ENCODE data around the gene GLRX3. TPM values are rescaled to one million over a fixed set of nuclear protein-coding genes. Genes with fewer than 3 reads are reported as not detected.
A peak's percentile ranks its signal among the peaks of the same experiment; 100 is the strongest.

The GLRX3 gene
- total and polyA plus RNA-seq, 2 of the 13 experiments (the other 11 are each of a cell fraction or from before 2014, with no cell fraction given), result 91.4 to 135 TPM

DNA sequence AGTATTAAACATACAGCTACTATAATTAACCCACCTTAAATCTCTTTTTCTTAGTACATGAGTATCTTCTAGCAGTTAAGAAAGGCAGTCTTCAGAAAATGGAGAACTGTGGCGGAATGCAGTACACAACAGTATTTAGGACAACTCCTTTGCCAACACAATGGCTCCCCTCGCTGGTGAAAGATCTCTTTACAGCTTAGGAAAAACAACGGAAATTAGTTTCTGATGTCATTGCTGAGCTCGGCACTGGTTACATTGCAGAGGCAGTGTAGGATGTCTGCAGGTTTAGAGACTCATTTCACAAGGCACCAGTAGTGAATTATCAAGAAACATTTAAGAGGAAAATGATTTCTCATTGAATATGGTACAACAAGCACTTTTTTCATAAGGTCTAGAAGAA is 43.4 kb downstream of the GLRX3 start:
- Histone ChIP-seq H3K4me2 (ENCODE audit: low read depth, low read length) (no peak overlapping the region), H3K27ac (ENCODE audit: extremely low read length, insufficient read depth, low read length) (no peak overlapping the region), H2AFZ (ENCODE audit: low read length) (no peak overlapping the region), H3K4me1 (ENCODE audit: insufficient read depth, low read length) (no peaks in the 10 kb centered on the region), H3K36me3 (replicated peaks in 1 of 2; ENCODE audit: control insufficient read depth in 1 of 2, insufficient read depth in 2 of 2, low read length in 2 of 2) (peaks cover 24 to 73% of the 10 kb centered on the region in 2 experiments; a peak in 4 of 5 replicates), H3K79me2 (ENCODE audit: insufficient read depth, low read length) (no peaks in the 10 kb centered on the region), H3K4me3 (replicated peaks in 1 of 3; ENCODE audit: insufficient read depth in 1 of 3, low read depth in 2 of 3, low read length in 3 of 3) (no peak overlapping the region), H3K9ac (ENCODE audit: insufficient read depth, low read depth, low read length) (no peak overlapping the region), H4K20me1 (ENCODE audit: insufficient read depth, low read length) (no peaks in the 10 kb centered on the region; the same call in none of the 2 replicates), H3K9me3 (ENCODE audit: low read length) (no peaks in the 10 kb centered on the region), H3K27me3 (ENCODE audit: control insufficient read depth in 1 of 2, insufficient read depth in 2 of 2, low read length in 2 of 2) (no peaks in the 10 kb centered on the region)
- DNase-seq (ENCODE audit: low spot score) (peak; percentile 54), ATAC-seq (peak; percentile 80), FAIRE-seq (peak; percentile 46)
- in situ Hi-C loops (cut with HindIII; ENCODE audit: extremely low pct_ligation_motif_present, low pct_unique_long_range_greater_than_20kb) (loop anchor here (25.0 kb wide), 1 partner anchor 1708 kb away; no protein-coding TSS in a partner anchor), intact Hi-C loops (cut with micrococcal nuclease; ENCODE audit: unreplicated experiment) (loop anchor here (2.0 kb wide), 1 partner anchor 69 kb away; the partner anchor contains the start of gene C10orf143)
- no TSS peak for BruUV-seq (replicated peaks)
- WGBS (ENCODE audit: low lambda C conversion rate), result 86% methylated on average over 4 of the region's 4 CpGs
- POLR2A ChIA-PET, result no interaction called here
- CTCF ChIA-PET (ENCODE audit: low intra/inter-chr PET ratio, low total read pairs), result interaction anchor here (0.7 kb wide), 1 partner anchor 70 kb away, joined by 4 read pairs; no protein-coding TSS in a partner anchor
- TF ChIP-seq ZNF256 (CRISPR knock-in tag; conservative IDR thresholded peaks at IDR 0.05), result no peak
- no peak for TF ChIP-seq TOE1 (CRISPR knock-in tag; IDR thresholded peaks at IDR 0.05)
- TF ChIP-seq, protein P1, sequence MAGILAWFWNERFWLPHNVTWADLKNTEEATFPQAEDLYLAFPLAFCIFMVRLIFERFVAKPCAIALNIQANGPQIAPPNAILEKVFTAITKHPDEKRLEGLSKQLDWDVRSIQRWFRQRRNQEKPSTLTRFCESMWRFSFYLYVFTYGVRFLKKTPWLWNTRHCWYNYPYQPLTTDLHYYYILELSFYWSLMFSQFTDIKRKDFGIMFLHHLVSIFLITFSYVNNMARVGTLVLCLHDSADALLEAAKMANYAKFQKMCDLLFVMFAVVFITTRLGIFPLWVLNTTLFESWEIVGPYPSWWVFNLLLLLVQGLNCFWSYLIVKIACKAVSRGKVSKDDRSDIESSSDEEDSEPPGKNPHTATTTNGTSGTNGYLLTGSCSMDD (CRISPR knock-in tag; IDR thresholded peaks at IDR 0.05), result no peak
- TF ChIP-seq, protein P2, sequence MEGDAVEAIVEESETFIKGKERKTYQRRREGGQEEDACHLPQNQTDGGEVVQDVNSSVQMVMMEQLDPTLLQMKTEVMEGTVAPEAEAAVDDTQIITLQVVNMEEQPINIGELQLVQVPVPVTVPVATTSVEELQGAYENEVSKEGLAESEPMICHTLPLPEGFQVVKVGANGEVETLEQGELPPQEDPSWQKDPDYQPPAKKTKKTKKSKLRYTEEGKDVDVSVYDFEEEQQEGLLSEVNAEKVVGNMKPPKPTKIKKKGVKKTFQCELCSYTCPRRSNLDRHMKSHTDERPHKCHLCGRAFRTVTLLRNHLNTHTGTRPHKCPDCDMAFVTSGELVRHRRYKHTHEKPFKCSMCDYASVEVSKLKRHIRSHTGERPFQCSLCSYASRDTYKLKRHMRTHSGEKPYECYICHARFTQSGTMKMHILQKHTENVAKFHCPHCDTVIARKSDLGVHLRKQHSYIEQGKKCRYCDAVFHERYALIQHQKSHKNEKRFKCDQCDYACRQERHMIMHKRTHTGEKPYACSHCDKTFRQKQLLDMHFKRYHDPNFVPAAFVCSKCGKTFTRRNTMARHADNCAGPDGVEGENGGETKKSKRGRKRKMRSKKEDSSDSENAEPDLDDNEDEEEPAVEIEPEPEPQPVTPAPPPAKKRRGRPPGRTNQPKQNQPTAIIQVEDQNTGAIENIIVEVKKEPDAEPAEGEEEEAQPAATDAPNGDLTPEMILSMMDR (CRISPR knock-in tag; IDR thresholded peaks at IDR 0.05), result peak; percentile 50
- peak; percentile 65 for TF ChIP-seq STAG1 (CRISPR knock-in tag; IDR thresholded peaks at IDR 0.05)
- TF ChIP-seq, protein P3, sequence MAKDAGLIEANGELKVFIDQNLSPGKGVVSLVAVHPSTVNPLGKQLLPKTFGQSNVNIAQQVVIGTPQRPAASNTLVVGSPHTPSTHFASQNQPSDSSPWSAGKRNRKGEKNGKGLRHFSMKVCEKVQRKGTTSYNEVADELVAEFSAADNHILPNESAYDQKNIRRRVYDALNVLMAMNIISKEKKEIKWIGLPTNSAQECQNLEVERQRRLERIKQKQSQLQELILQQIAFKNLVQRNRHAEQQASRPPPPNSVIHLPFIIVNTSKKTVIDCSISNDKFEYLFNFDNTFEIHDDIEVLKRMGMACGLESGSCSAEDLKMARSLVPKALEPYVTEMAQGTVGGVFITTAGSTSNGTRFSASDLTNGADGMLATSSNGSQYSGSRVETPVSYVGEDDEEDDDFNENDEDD (CRISPR knock-in tag; IDR thresholded peaks at IDR 0.05; ENCODE audit: borderline replicate concordance), result no peak
- TF ChIP-seq EZH2 (conservative IDR thresholded peaks at IDR 0.05; ENCODE audit: low read depth, low read length), result no peak
- TF ChIP-seq, protein P4, sequence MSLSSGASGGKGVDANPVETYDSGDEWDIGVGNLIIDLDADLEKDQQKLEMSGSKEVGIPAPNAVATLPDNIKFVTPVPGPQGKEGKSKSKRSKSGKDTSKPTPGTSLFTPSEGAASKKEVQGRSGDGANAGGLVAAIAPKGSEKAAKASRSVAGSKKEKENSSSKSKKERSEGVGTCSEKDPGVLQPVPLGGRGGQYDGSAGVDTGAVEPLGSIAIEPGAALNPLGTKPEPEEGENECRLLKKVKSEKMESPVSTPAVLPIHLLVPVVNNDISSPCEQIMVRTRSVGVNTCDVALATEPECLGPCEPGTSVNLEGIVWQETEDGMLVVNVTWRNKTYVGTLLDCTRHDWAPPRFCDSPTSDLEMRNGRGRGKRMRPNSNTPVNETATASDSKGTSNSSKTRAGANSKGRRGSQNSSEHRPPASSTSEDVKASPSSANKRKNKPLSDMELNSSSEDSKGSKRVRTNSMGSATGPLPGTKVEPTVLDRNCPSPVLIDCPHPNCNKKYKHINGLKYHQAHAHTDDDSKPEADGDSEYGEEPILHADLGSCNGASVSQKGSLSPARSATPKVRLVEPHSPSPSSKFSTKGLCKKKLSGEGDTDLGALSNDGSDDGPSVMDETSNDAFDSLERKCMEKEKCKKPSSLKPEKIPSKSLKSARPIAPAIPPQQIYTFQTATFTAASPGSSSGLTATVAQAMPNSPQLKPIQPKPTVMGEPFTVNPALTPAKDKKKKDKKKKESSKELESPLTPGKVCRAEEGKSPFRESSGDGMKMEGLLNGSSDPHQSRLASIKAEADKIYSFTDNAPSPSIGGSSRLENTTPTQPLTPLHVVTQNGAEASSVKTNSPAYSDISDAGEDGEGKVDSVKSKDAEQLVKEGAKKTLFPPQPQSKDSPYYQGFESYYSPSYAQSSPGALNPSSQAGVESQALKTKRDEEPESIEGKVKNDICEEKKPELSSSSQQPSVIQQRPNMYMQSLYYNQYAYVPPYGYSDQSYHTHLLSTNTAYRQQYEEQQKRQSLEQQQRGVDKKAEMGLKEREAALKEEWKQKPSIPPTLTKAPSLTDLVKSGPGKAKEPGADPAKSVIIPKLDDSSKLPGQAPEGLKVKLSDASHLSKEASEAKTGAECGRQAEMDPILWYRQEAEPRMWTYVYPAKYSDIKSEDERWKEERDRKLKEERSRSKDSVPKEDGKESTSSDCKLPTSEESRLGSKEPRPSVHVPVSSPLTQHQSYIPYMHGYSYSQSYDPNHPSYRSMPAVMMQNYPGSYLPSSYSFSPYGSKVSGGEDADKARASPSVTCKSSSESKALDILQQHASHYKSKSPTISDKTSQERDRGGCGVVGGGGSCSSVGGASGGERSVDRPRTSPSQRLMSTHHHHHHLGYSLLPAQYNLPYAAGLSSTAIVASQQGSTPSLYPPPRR (CRISPR knock-in tag; IDR thresholded peaks at IDR 0.05; ENCODE audit: borderline replicate concordance), result no peak
- TF ChIP-seq PHF21A (CRISPR knock-in tag; IDR thresholded peaks at IDR 0.05), result no peak
- TF ChIP-seq, protein P5, sequence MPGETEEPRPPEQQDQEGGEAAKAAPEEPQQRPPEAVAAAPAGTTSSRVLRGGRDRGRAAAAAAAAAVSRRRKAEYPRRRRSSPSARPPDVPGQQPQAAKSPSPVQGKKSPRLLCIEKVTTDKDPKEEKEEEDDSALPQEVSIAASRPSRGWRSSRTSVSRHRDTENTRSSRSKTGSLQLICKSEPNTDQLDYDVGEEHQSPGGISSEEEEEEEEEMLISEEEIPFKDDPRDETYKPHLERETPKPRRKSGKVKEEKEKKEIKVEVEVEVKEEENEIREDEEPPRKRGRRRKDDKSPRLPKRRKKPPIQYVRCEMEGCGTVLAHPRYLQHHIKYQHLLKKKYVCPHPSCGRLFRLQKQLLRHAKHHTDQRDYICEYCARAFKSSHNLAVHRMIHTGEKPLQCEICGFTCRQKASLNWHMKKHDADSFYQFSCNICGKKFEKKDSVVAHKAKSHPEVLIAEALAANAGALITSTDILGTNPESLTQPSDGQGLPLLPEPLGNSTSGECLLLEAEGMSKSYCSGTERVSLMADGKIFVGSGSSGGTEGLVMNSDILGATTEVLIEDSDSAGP (CRISPR knock-in tag; IDR thresholded peaks at IDR 0.05; ENCODE audit: borderline replicate concordance), result no peak
- TF ChIP-seq MAFF (IDR thresholded peaks at IDR 0.05; ENCODE audit: low read depth, low read length), result peak; percentile 36; the same call in 1 of the 2 replicates
- peak; percentile 33 to 50; a peak in 3 of 4 replicates for TF ChIP-seq MAFK (conservative IDR thresholded peaks at IDR 0.05 in 1 of 2, IDR thresholded peaks at IDR 0.05 in 1 of 2; ENCODE audit: low read length in 2 of 2)

Data from HepG2 (cell line).